Natural killer cell (primary cell): Measurements from ENCODE around the gene WNT3A. TPM values are rescaled to one million over a fixed set of nuclear protein-coding genes. Genes with fewer than 3 reads are reported as not detected.
A peak's percentile ranks its signal among the peaks of the same experiment; 100 is the strongest.

Experiments used
- ATAC-seq, 3 donors: fragments of 150-1000 bp in 2 of 3; fragments of 200-7000 bp in 1 of 3; cut with Tn5 transposase; 1 replicate in 1 of 3; 2 replicates in 2 of 3; pipeline ENCODE4 v1.10.0; 2021; ENCODE audit warnings: mild to moderate bottlenecking in 2 of 3, moderate library complexity in 2 of 3
- DNase-seq, 2 donors: peaks; one replicate each; pipeline versions ENCODE4 v3.0.0 to v3.0.0-alpha.2; 2013 to 2021; ENCODE audit warnings: mixed read lengths in 1 of 2
- H3K27ac ChIP-seq: one replicate; pipeline ENCODE4 v1.5.1; 2013; ENCODE audit warnings: mild to moderate bottlenecking, low read length
- H3K27me3 ChIP-seq: one replicate; pipeline ENCODE4 v1.6.1; 2013; ENCODE audit warnings: low read length; ENCODE audit not compliant: control insufficient read depth, insufficient read depth
- H3K36me3 ChIP-seq: one replicate; pipeline ENCODE4 v1.6.1; 2013; ENCODE audit warnings: low read length; ENCODE audit not compliant: control insufficient read depth, insufficient read depth
- H3K4me1 ChIP-seq: one replicate; pipeline ENCODE4 v1.6.1; 2013; ENCODE audit warnings: low read length; ENCODE audit not compliant: control insufficient read depth, insufficient read depth
- H3K4me3 ChIP-seq: one replicate; pipeline ENCODE4 v1.5.1; 2013; ENCODE audit warnings: low read length
- H3K9me3 ChIP-seq: one replicate; pipeline ENCODE4 v1.6.1; 2013; ENCODE audit warnings: low read length; ENCODE audit not compliant: control insufficient read depth, insufficient read depth
- H3K27ac Mint-ChIP-seq, 2 donors: one replicate each; pipeline ENCODE4 v1.8.0; 2022; ENCODE audit warnings: mild to moderate bottlenecking in 2 of 2, mixed read lengths in 2 of 2, moderate library complexity in 1 of 2
- H3K27me3 Mint-ChIP-seq, 2 donors: one replicate each; pipeline ENCODE4 v1.8.0; 2022; ENCODE audit warnings: low read depth in 2 of 2, mixed read lengths in 2 of 2
- H3K36me3 Mint-ChIP-seq: one replicate; pipeline ENCODE4 v1.8.0; 2022; ENCODE audit warnings: mixed read lengths
- H3K4me1 Mint-ChIP-seq, 2 donors: one replicate each; pipeline ENCODE4 v1.8.0; 2022; ENCODE audit warnings: mixed read lengths in 2 of 2
- H3K4me3 Mint-ChIP-seq: one replicate; pipeline ENCODE4 v1.8.0; 2022; ENCODE audit warnings: mild to moderate bottlenecking, moderate library complexity, mixed read lengths
- H3K9me3 Mint-ChIP-seq, 2 donors: one replicate each; pipeline ENCODE4 v1.8.0; 2022; ENCODE audit warnings: mixed read lengths in 2 of 2
- CTCF ChIP-seq: fragments of 200-600 bp; IDR thresholded peaks from one replicate; pipeline ENCODE4 v1.8.0; 2022; ENCODE audit warnings: antibody characterized with exemption
- WGBS: methylation state at CpG from one replicate; pipeline ENCODE4 v1.1.7; 2013; ENCODE audit warnings: missing lambda C conversion rate; ENCODE audit not compliant: insufficient coverage; 5-methylcytosine and 5-hydroxymethylcytosine counted together
- intact Hi-C: fragments of 100-400 bp; cut with micrococcal nuclease; formaldehyde crosslinking; loops from one replicate; pipeline ENCODE4 v1.14.2; 2022
- total RNA-seq, 4 donors: library from RNA; stranded (reverse); fragments of 120-200 nt in 1 of 4; gene quantifications; one replicate each; pipeline versions ENCODE4 v1.2.3 to v1.2.4, GENCODE V29; 2013 to 2022

Gene WNT3A
- total RNA-seq, 3 donors from 2014 or later (not counting 1 experiment from before 2014, with no cell fraction given): not detected

DNA sequence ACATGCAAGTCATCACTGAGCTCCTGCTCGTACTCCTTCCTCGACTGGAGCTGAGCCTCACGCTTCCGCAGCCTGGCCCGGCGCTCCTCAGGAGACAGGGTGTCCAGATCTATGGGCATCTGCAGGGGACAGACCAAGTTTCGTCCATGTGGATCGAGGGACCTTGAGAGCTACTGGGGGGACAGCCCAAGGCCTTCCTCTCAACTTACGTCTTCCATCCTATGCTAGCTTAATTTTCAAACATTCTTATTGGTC, 99.9 kb downstream of the WNT3A start:
- intact Hi-C loops: no loop called here
- no peak overlapping the region for H3K27ac ChIP-seq
- Mint-ChIP-seq H3K36me3 (no peaks in the 10 kb centered on the region), H3K27me3 (no peaks in the 10 kb centered on the region), H3K9me3 (no peaks in the 10 kb centered on the region), H3K4me3 (peak overlapping the region; percentile 63), H3K27ac (peak overlapping the region in 1 of 2 donors; percentile 4), H3K4me1 (peaks cover 24 to 34% of the 10 kb centered on the region in 2 donors)
- DNase-seq (no peak), ATAC-seq (no peak)
- no peak overlapping the region for H3K4me3 ChIP-seq
- peaks cover 14% of the 10 kb centered on the region for H3K36me3 ChIP-seq
- no peaks in the 10 kb centered on the region for H3K9me3 ChIP-seq
- no peak for TF ChIP-seq CTCF
- peaks cover 43% of the 10 kb centered on the region for H3K4me1 ChIP-seq
- 96% methylated on average over 9 of the region's 9 CpGs for WGBS
- no peaks in the 10 kb centered on the region for H3K27me3 ChIP-seq

- intact Hi-C loops: no loop called here
- 92% methylated on average over 19 of the region's 19 CpGs for WGBS
- Histone ChIP-seq H3K27ac (no peak overlapping the region), H3K4me1 (peaks cover 35% of the 10 kb centered on the region), H3K9me3 (no peaks in the 10 kb centered on the region), H3K27me3 (no peaks in the 10 kb centered on the region), H3K4me3 (no peak overlapping the region), H3K36me3 (peaks cover 14% of the 10 kb centered on the region)
- peak overlapping the region; percentile 93 for H3K4me3 Mint-ChIP-seq
- no peaks in the 10 kb centered on the region for H3K36me3 Mint-ChIP-seq
- no peak for TF ChIP-seq CTCF
- no peaks in the 10 kb centered on the region for H3K27me3 Mint-ChIP-seq
- H3K4me1 Mint-ChIP-seq: peaks cover 24 to 33% of the 10 kb centered on the region in 2 donors
- peak overlapping the region in 1 of 2 donors; percentile 86 for H3K27ac Mint-ChIP-seq
- DNase-seq: peak in 1 of 2 donors; percentile 7
- no peak for ATAC-seq
- H3K9me3 Mint-ChIP-seq: no peaks in the 10 kb centered on the region
Measured at GRCh38 chr1:228107636-228108035, 100.8 kb downstream of the WNT3A start.

GRCh38 chr1:228108055-228108690, 101.4 kb downstream of the WNT3A start:
- Mint-ChIP-seq H3K36me3 (no peaks in the 10 kb centered on the region), H3K4me3 (peak overlapping the region; percentile 93), H3K27me3 (no peaks in the 10 kb centered on the region), H3K4me1 (peaks cover 22 to 31% of the 10 kb centered on the region in 2 donors), H3K27ac (peak overlapping the region; percentile 86 to 99), H3K9me3 (no peaks in the 10 kb centered on the region)
- peak overlapping the region; percentile 74 for H3K27ac ChIP-seq
- H3K9me3 ChIP-seq: no peaks in the 10 kb centered on the region
- no peak for DNase-seq
- WGBS: 77% methylated on average over 11 of the region's 11 CpGs
- intact Hi-C loops: no loop called here
- H3K4me1 ChIP-seq: peaks cover 35% of the 10 kb centered on the region
- ATAC-seq: no peak
- TF ChIP-seq CTCF: no peak
- peaks cover 14% of the 10 kb centered on the region for H3K36me3 ChIP-seq
- no peaks in the 10 kb centered on the region for H3K27me3 ChIP-seq
- peak overlapping the region; percentile 82 for H3K4me3 ChIP-seq

DNA sequence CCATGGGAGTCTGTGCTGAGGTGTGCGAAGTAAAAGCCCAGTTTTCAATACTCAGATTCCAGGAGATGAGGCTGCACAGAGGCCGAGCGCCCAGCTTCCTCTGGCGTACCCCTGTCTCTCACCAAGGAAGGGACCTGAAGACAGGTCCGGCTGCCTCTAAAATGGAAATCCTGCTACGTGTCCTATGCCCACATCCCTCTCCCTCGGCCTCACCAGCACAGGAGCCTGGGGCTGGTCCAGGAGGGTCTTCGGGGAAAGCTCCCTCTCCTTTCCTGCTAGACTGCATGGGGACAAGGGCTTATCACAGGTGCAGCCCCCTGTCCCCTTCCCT, 101.9 kb downstream of the WNT3A start:
- peak overlapping the region; percentile 74 for H3K27ac ChIP-seq
- H3K4me1 ChIP-seq: peaks cover 31% of the 10 kb centered on the region
- DNase-seq (no peak), ATAC-seq (no peak)
- H3K36me3 Mint-ChIP-seq: no peaks in the 10 kb centered on the region
- peak overlapping the region; percentile 82 for H3K4me3 ChIP-seq
- no peaks in the 10 kb centered on the region for H3K9me3 ChIP-seq
- H3K27ac Mint-ChIP-seq: peak overlapping the region; percentile 86 to 99
- peaks cover 16 to 27% of the 10 kb centered on the region in 2 donors for H3K4me1 Mint-ChIP-seq
- 7% methylated on average over 8 of the region's 8 CpGs for WGBS
- H3K27me3 Mint-ChIP-seq: no peaks in the 10 kb centered on the region
- no peaks in the 10 kb centered on the region for H3K27me3 ChIP-seq
- intact Hi-C loops: loop anchor here (1.0 kb wide), 2 partner anchors 32 to 57 kb away; partner anchors contain the start of genes GUK1 and IBA57
- H3K36me3 ChIP-seq: peaks cover 14% of the 10 kb centered on the region
- peak overlapping the region; percentile 93 for H3K4me3 Mint-ChIP-seq
- H3K9me3 Mint-ChIP-seq: no peaks in the 10 kb centered on the region
- TF ChIP-seq CTCF: no peak
